Naive thymus-derived CD8-positive, alpha-beta T cell (primary cell): Measurements from ENCODE around the gene RBMS3. TPM values are rescaled to one million over a fixed set of nuclear protein-coding genes. Genes with fewer than 3 reads are reported as not detected.

Experiments
- ATAC-seq, 2 donors: fragments of 150-1000 bp; cut with Tn5 transposase in 1 of 2; sonication (Bioruptor Pico), chemical (Tn5 transposase) in 1 of 2; 1 replicate in 1 of 2; 2 replicates in 1 of 2; pipeline ENCODE4 v1.10.0; 2021; ENCODE audit warnings: mild to moderate bottlenecking in 2 of 2, moderate library complexity in 2 of 2
- POLR2A ChIA-PET: fragments of 350-600 bp; sonication (Branson Sonifier 250); formaldehyde crosslinking; loops from one replicate; lab custom pipeline; 2021; ENCODE audit warnings: antibody characterized with exemption; lab: Charles Lee
- DNase-seq, 10 donors: peaks; one replicate each; pipeline versions ENCODE4 v3.0.0 to v3.0.0-alpha.2; 2020 to 2022
- H3K27ac Mint-ChIP-seq, 10 donors: one replicate each; pipeline ENCODE4 v1.8.0; 2020 to 2022; ENCODE audit warnings: mild to moderate bottlenecking in 10 of 10, mixed read lengths in 10 of 10, moderate library complexity in 4 of 10, inconsistent platforms in 1 of 10
- H3K27me3 Mint-ChIP-seq, 5 donors: one replicate each; pipeline ENCODE4 v1.8.0; 2021 to 2022; ENCODE audit warnings: mixed read lengths in 5 of 5
- H3K36me3 Mint-ChIP-seq, 3 donors: one replicate each; pipeline ENCODE4 v1.8.0; 2020 to 2022; ENCODE audit warnings: mixed read lengths in 3 of 3, mild to moderate bottlenecking in 2 of 3, inconsistent platforms in 1 of 3
- H3K4me1 Mint-ChIP-seq, 4 donors: one replicate each; pipeline ENCODE4 v1.8.0; 2021 to 2022; ENCODE audit warnings: mixed read lengths in 4 of 4
- H3K4me3 Mint-ChIP-seq, 10 donors: one replicate each; pipeline ENCODE4 v1.8.0; 2020 to 2022; ENCODE audit warnings: mild to moderate bottlenecking in 10 of 10, mixed read lengths in 10 of 10, moderate library complexity in 6 of 10, inconsistent platforms in 1 of 10
- H3K9me3 Mint-ChIP-seq, 9 donors: one replicate each; pipeline ENCODE4 v1.8.0; 2020 to 2022; ENCODE audit warnings: mixed read lengths in 9 of 9, mild to moderate bottlenecking in 3 of 9, inconsistent platforms in 1 of 9, moderate library complexity in 1 of 9
- polyA plus RNA-seq, 3 donors: library from polyadenylated mRNA; unstranded; fragments of 300-500 nt; fragmentation: Illumina TruSeq; gene quantifications; one replicate each; pipeline ENCODE4 v1.2.3, GENCODE V29; 2021
- total RNA-seq, 8 experiments: library from RNA in 2 of 8; stranded (reverse) in 2 of 8; gene quantifications; one replicate each; pipeline ENCODE4 v1.2.3 and lab custom pipeline; 2021 to 2026

Gene RBMS3
- total and polyA plus RNA-seq, 5 experiments from 2014 or later, result not detected

- Mint-ChIP-seq H3K27me3 (peaks cover 6 to 21% (median 16%) of the 10 kb centered on the region in 5 donors), H3K36me3 (peaks cover 0 to 6% (median 0%) of the 10 kb centered on the region in 3 donors), H3K4me3 (no peak overlapping the region), H3K4me1 (no peaks in the 10 kb centered on the region), H3K27ac (no peak overlapping the region), H3K9me3 (peaks cover 0 to 12% (median 5%) of the 10 kb centered on the region in 9 donors)
- DNase-seq (no peak), ATAC-seq (no peak)
- POLR2A ChIA-PET, result no interaction called here
These were observed 569.8 kb downstream of the RBMS3 start for GRCh38 chr3:29850641-29851040.

GRCh38 chr3:29852767-29853166, 571.9 kb downstream of the RBMS3 start:
- Mint-ChIP-seq H3K27me3 (peaks cover 7 to 23% (median 16%) of the 10 kb centered on the region in 5 donors), H3K9me3 (peaks cover 0 to 12% (median 5%) of the 10 kb centered on the region in 9 donors), H3K27ac (no peak overlapping the region), H3K4me1 (no peaks in the 10 kb centered on the region), H3K4me3 (no peak overlapping the region), H3K36me3 (peaks cover 0 to 6% (median 0%) of the 10 kb centered on the region in 3 donors)
- no peak for DNase-seq
- no peak for ATAC-seq
- POLR2A ChIA-PET, result no interaction called here

GRCh38 chr3:29853841-29854397, 573.0 kb downstream of the RBMS3 start:
- peaks cover 7 to 19% (median 12%) of the 10 kb centered on the region in 5 donors for H3K27me3 Mint-ChIP-seq
- H3K36me3 Mint-ChIP-seq, result peaks cover 0 to 6% (median 0%) of the 10 kb centered on the region in 3 donors
- H3K4me3 Mint-ChIP-seq, result no peak overlapping the region
- DNase-seq (no peak), ATAC-seq (no peak)
- H3K9me3 Mint-ChIP-seq, result peaks cover 0 to 12% (median 5%) of the 10 kb centered on the region in 9 donors
- POLR2A ChIA-PET, result no interaction called here
- H3K27ac Mint-ChIP-seq, result no peak overlapping the region
- no peaks in the 10 kb centered on the region for H3K4me1 Mint-ChIP-seq

GRCh38 chr3:29854821-29855220, 574.0 kb downstream of the RBMS3 start:
- POLR2A ChIA-PET, result no interaction called here
- no peaks in the 10 kb centered on the region for H3K4me1 Mint-ChIP-seq
- ATAC-seq, result no peak
- no peak for DNase-seq
- peaks cover 0 to 12% (median 5%) of the 10 kb centered on the region in 9 donors for H3K9me3 Mint-ChIP-seq
- H3K4me3 Mint-ChIP-seq, result no peak overlapping the region
- no peak overlapping the region for H3K27ac Mint-ChIP-seq
- peaks cover 6 to 15% (median 11%) of the 10 kb centered on the region in 5 donors for H3K27me3 Mint-ChIP-seq
- H3K36me3 Mint-ChIP-seq, result peaks cover 0 to 6% (median 0%) of the 10 kb centered on the region in 3 donors

GRCh38 chr3:29859726-29860270, 578.9 kb downstream of the RBMS3 start:
- H3K27me3 Mint-ChIP-seq, result peaks cover 0 to 8% (median 5%) of the 10 kb centered on the region in 5 donors
- POLR2A ChIA-PET, result no interaction called here
- peaks cover 0 to 2% (median 0%) of the 10 kb centered on the region in 9 donors for H3K9me3 Mint-ChIP-seq
- no peaks in the 10 kb centered on the region for H3K36me3 Mint-ChIP-seq
- ATAC-seq (no peak), DNase-seq (no peak)
- H3K27ac Mint-ChIP-seq, result no peak overlapping the region
- no peaks in the 10 kb centered on the region for H3K4me1 Mint-ChIP-seq
- no peak overlapping the region for H3K4me3 Mint-ChIP-seq

- no peaks in the 10 kb centered on the region for H3K4me1 Mint-ChIP-seq
- POLR2A ChIA-PET, result no interaction called here
- DNase-seq, result no peak
These were observed 583.9 kb downstream of the RBMS3 start for GRCh38 chr3:29864809-29865208.

GRCh38 chr3:29868543-29869101, 587.8 kb downstream of the RBMS3 start:
- Mint-ChIP-seq H3K36me3 (no peaks in the 10 kb centered on the region), H3K27ac (no peak overlapping the region), H3K9me3 (peaks cover 0 to 9% (median 0%) of the 10 kb centered on the region in 9 donors), H3K4me3 (no peak overlapping the region), H3K27me3 (peaks cover 0 to 8% (median 1%) of the 10 kb centered on the region in 5 donors), H3K4me1 (no peaks in the 10 kb centered on the region)
- DNase-seq (no peak), ATAC-seq (no peak)
- POLR2A ChIA-PET, result no interaction called here

More at GRCh38 chr3:29864809-29865208, 583.9 kb downstream of the RBMS3 start:
- ATAC-seq, result no peak
- Mint-ChIP-seq H3K27me3 (peaks cover 0 to 8% (median 2%) of the 10 kb centered on the region in 5 donors), H3K9me3 (peaks cover 0 to 2% (median 0%) of the 10 kb centered on the region in 9 donors), H3K4me3 (no peak overlapping the region), H3K27ac (no peak overlapping the region), H3K36me3 (no peaks in the 10 kb centered on the region)

GRCh38 chr3:29870136-29870535, 589.3 kb downstream of the RBMS3 start:
- Mint-ChIP-seq H3K9me3 (peaks cover 0 to 9% (median 2%) of the 10 kb centered on the region in 9 donors), H3K27ac (no peak overlapping the region), H3K4me3 (no peak overlapping the region), H3K36me3 (no peaks in the 10 kb centered on the region), H3K4me1 (no peaks in the 10 kb centered on the region), H3K27me3 (peaks cover 0 to 12% (median 1%) of the 10 kb centered on the region in 5 donors)
- DNase-seq (no peak), ATAC-seq (no peak)
- POLR2A ChIA-PET, result no interaction called here

- H3K4me1 Mint-ChIP-seq, result no peaks in the 10 kb centered on the region
- peaks cover 0 to 9% (median 2%) of the 10 kb centered on the region in 9 donors for H3K9me3 Mint-ChIP-seq
- H3K4me3 Mint-ChIP-seq, result no peak overlapping the region
- H3K27ac Mint-ChIP-seq, result no peak overlapping the region
- POLR2A ChIA-PET, result no interaction called here
- ATAC-seq (no peak), DNase-seq (no peak)
- H3K36me3 Mint-ChIP-seq, result no peaks in the 10 kb centered on the region
- peaks cover 0 to 12% (median 2%) of the 10 kb centered on the region in 5 donors for H3K27me3 Mint-ChIP-seq
These were observed 590.2 kb downstream of the RBMS3 start for GRCh38 chr3:29871087-29871486.

GRCh38 chr3:29880809-29881208, 599.9 kb downstream of the RBMS3 start:
- POLR2A ChIA-PET, result no interaction called here
- no peaks in the 10 kb centered on the region for H3K36me3 Mint-ChIP-seq

GRCh38 chr3:29887451-29887850, 606.6 kb downstream of the RBMS3 start:
- H3K36me3 Mint-ChIP-seq, result no peaks in the 10 kb centered on the region
- H3K4me3 Mint-ChIP-seq, result no peak overlapping the region
- no peak for DNase-seq
- H3K4me1 Mint-ChIP-seq, result no peaks in the 10 kb centered on the region
- peaks cover 0 to 9% (median 0%) of the 10 kb centered on the region in 9 donors for H3K9me3 Mint-ChIP-seq
- H3K27me3 Mint-ChIP-seq, result peaks cover 0 to 13% (median 4%) of the 10 kb centered on the region in 5 donors
- POLR2A ChIA-PET, result no interaction called here
- no peak overlapping the region for H3K27ac Mint-ChIP-seq
- no peak for ATAC-seq

More at GRCh38 chr3:29880809-29881208, 599.9 kb downstream of the RBMS3 start:
- Mint-ChIP-seq H3K9me3 (no peaks in the 10 kb centered on the region), H3K27ac (no peak overlapping the region), H3K4me3 (no peak overlapping the region), H3K4me1 (no peaks in the 10 kb centered on the region), H3K27me3 (peaks cover 5 to 31% (median 11%) of the 10 kb centered on the region in 5 donors)
- ATAC-seq (no peak), DNase-seq (no peak)

GRCh38 chr3:29889215-29889614, 608.3 kb downstream of the RBMS3 start:
- DNase-seq (no peak), ATAC-seq (no peak)
- H3K9me3 Mint-ChIP-seq, result peaks cover 0 to 9% (median 0%) of the 10 kb centered on the region in 9 donors
- peaks cover 0 to 16% (median 3%) of the 10 kb centered on the region in 5 donors for H3K27me3 Mint-ChIP-seq
- H3K36me3 Mint-ChIP-seq, result no peaks in the 10 kb centered on the region
- POLR2A ChIA-PET, result no interaction called here
- no peaks in the 10 kb centered on the region for H3K4me1 Mint-ChIP-seq
- H3K4me3 Mint-ChIP-seq, result no peak overlapping the region
- no peak overlapping the region for H3K27ac Mint-ChIP-seq

GRCh38 chr3:29890801-29891200, 609.9 kb downstream of the RBMS3 start:
- Mint-ChIP-seq H3K27me3 (peaks cover 0 to 18% (median 2%) of the 10 kb centered on the region in 5 donors), H3K4me1 (no peaks in the 10 kb centered on the region), H3K9me3 (peaks cover 0 to 9% (median 0%) of the 10 kb centered on the region in 9 donors), H3K36me3 (no peaks in the 10 kb centered on the region), H3K27ac (no peak overlapping the region), H3K4me3 (no peak overlapping the region)
- DNase-seq (no peak), ATAC-seq (no peak)
- POLR2A ChIA-PET, result no interaction called here
